ENCODE measurements around the gene FAM20A.

FAM20A gene

GRCh38 chr17:68634345-68634876, 33.2 kb upstream of the FAM20A start:
- TF ChIP-seq CTCF (IDR thresholded peaks at IDR 0.05; ENCODE audit: low read depth, low read length, missing control alignments): no peak
- no peak overlapping the region for H3K4me3 ChIP-seq (ENCODE audit: low read depth, low read length)
- no peak for DNase-seq (ENCODE audit: low read depth)

GRCh38 chr17:68628576-68628957, 27.4 kb upstream of the FAM20A start:
- DNase-seq (ENCODE audit: low read depth): no peak
- no peak overlapping the region for H3K4me3 ChIP-seq (ENCODE audit: low read depth, low read length)
- TF ChIP-seq CTCF (IDR thresholded peaks at IDR 0.05; ENCODE audit: low read depth, low read length, missing control alignments): no peak

GRCh38 chr17:68627956-68628575, 26.9 kb upstream of the FAM20A start:
- no peak for TF ChIP-seq CTCF (IDR thresholded peaks at IDR 0.05; ENCODE audit: low read depth, low read length, missing control alignments)
- DNase-seq (ENCODE audit: low read depth): no peak
- no peak overlapping the region for H3K4me3 ChIP-seq (ENCODE audit: low read depth, low read length)

GRCh38 chr17:68624381-68624780, 23.2 kb upstream of the FAM20A start:
- TF ChIP-seq CTCF (IDR thresholded peaks at IDR 0.05; ENCODE audit: low read depth, low read length, missing control alignments): no peak

GRCh38 chr17:68623811-68624210, 22.6 kb upstream of the FAM20A start:
- no peak for DNase-seq (ENCODE audit: low read depth)
- TF ChIP-seq CTCF (IDR thresholded peaks at IDR 0.05; ENCODE audit: low read depth, low read length, missing control alignments): no peak
- H3K4me3 ChIP-seq (ENCODE audit: low read depth, low read length): no peak overlapping the region

More at GRCh38 chr17:68624381-68624780, 23.2 kb upstream of the FAM20A start:
- DNase-seq (ENCODE audit: low read depth): no peak
- no peak overlapping the region for H3K4me3 ChIP-seq (ENCODE audit: low read depth, low read length)

GRCh38 chr17:68622423-68622822, 21.3 kb upstream of the FAM20A start:
- no peak for DNase-seq (ENCODE audit: low read depth)
- no peak for TF ChIP-seq CTCF (IDR thresholded peaks at IDR 0.05; ENCODE audit: low read depth, low read length, missing control alignments)
- no peak overlapping the region for H3K4me3 ChIP-seq (ENCODE audit: low read depth, low read length)

GRCh38 chr17:68621065-68621464, 19.9 kb upstream of the FAM20A start:
- TF ChIP-seq CTCF (IDR thresholded peaks at IDR 0.05; ENCODE audit: low read depth, low read length, missing control alignments): no peak
- no peak for DNase-seq (ENCODE audit: low read depth)

More at GRCh38 chr17:68621065-68621464, 19.9 kb upstream of the FAM20A start:
- no peak overlapping the region for H3K4me3 ChIP-seq (ENCODE audit: low read depth, low read length)
